Measurements from ENCODE around the gene ATP5F1E.

GRCh38 chr20:58985656-58986055, 46.5 kb downstream of the ATP5F1E start:
- TF ChIP-seq CTCF (IDR thresholded peaks at IDR 0.05) (no peak), POLR2A (IDR thresholded peaks at IDR 0.05) (no peak)
